ENCODE data around the gene MRPS21. TPM values are rescaled to one million over a fixed set of nuclear protein-coding genes. Genes with fewer than 3 reads are reported as not detected.

Gene MRPS21
- total RNA-seq, result 10 to 100 TPM; 19.6 to 29.1 (median 25.5) TPM
- polyA plus RNA-seq, result 10 to 100 TPM; 66.8 to 70.0 TPM

DNA sequence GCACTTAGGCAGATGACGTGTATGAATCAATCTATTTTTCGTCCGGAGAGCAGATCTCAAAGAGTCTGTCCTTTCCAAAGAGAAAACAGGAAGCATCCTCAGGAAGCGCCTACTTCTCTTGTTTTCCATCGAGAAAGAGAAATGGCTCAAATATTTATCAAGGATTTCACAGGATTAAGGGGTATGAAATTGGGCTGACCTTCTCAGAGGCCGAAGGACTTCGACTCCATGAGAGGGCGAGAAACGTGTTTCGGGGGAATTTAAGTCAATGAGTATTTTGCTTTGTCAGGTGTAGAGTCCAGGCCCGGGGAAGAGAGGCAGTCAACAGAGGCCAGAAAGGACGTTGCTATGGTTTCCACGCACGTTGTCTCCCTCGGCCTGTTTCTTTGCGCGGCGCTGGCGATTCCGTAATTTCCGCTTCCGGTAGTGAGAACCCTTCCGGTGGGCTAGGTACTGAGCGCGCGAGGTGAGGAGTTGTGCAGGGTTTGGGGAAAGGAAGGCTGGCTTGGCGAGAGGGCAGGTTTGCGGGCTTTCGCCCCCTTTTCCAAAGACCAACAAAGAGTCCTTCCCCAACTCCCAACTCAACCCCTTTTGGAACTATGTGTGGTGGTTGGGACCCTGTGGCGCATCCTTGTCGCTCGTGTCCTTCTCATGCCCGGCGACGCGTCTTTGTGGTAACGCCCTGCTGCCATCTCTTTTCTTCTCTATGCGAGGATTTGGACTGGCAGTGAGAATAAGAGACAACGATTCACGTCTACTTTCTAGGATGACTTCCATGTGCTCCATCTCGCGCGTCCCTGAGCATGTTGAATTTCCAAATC is at the start of gene MRPS21:
MRPS21 (plus strand) TSS at position 429 of the 821 bp plus-strand sequence. CDS start 506 bp downstream, outside the sequence.
- peak; percentile 84 to 93 (median 86) for DNase-seq
- no peaks in the 10 kb centered on the region for H3K36me3 ChIP-seq
- peak; percentile 99 to 100 (median 100) for ATAC-seq
- intact Hi-C loops (cut with DNase I), result no loop called here
- H3K4me1 ChIP-seq, result peaks cover 0 to 6% (median 0%) of the 10 kb centered on the region in 3 donors
- no peak for FAIRE-seq
- WGBS, 2 donors, result 8% methylated on average over 43 of the region's 43 CpGs
- H3K4me3 ChIP-seq, result peak within 1 kb of the TSS; percentile 31 to 67 (median 64)
- H3K27ac ChIP-seq, result peak within 1 kb of the TSS; percentile 4 to 57 (median 37)
- H3K27me3 ChIP-seq, result no peaks in the 10 kb centered on the region
- TF ChIP-seq, protein P1, sequence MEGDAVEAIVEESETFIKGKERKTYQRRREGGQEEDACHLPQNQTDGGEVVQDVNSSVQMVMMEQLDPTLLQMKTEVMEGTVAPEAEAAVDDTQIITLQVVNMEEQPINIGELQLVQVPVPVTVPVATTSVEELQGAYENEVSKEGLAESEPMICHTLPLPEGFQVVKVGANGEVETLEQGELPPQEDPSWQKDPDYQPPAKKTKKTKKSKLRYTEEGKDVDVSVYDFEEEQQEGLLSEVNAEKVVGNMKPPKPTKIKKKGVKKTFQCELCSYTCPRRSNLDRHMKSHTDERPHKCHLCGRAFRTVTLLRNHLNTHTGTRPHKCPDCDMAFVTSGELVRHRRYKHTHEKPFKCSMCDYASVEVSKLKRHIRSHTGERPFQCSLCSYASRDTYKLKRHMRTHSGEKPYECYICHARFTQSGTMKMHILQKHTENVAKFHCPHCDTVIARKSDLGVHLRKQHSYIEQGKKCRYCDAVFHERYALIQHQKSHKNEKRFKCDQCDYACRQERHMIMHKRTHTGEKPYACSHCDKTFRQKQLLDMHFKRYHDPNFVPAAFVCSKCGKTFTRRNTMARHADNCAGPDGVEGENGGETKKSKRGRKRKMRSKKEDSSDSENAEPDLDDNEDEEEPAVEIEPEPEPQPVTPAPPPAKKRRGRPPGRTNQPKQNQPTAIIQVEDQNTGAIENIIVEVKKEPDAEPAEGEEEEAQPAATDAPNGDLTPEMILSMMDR (IDR thresholded peaks at IDR 0.05), result no peak
- H3K9me3 ChIP-seq, result no peaks in the 10 kb centered on the region

DNA sequence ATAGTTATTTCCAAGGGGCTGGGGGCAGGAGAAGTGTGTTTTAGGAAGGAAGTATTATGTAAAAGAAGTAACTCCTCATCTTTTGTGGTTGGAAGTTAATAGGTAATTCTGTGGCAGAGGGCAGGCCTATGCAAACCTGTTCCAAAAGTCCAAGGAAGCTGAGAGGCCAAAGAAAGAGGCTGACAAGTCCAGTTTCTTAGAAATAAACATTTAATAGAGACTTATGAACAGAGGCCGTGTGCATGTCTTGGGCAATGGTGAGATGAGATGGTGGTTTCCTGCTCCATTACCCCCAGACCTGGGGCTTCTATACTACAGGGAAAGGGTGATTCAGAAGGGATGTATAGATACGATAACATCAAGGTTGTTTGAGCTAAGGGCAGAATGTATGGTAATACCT is 43.7 kb upstream of the MRPS21 start:
- TF ChIP-seq, protein P1 (IDR thresholded peaks at IDR 0.05), result no peak
- Histone ChIP-seq H3K27ac (no peak overlapping the region), H3K36me3 (no peaks in the 10 kb centered on the region), H3K4me3 (no peak overlapping the region), H3K9me3 (no peaks in the 10 kb centered on the region), H3K4me1 (no peaks in the 10 kb centered on the region), H3K27me3 (no peaks in the 10 kb centered on the region)
- no peak for FAIRE-seq
- DNase-seq, result no peak
- ATAC-seq, result no peak
- 64 to 83% methylated on average over 2 of the region's 2 CpGs for WGBS, 2 donors
- intact Hi-C loops (cut with DNase I), result no loop called here

GRCh38 chr1:150256198-150256553 is 37.5 kb upstream of the MRPS21 start:
- ATAC-seq (no peak), DNase-seq (no peak), FAIRE-seq (no peak)
- intact Hi-C loops (cut with DNase I), result no loop called here
- Histone ChIP-seq H3K36me3 (no peaks in the 10 kb centered on the region), H3K4me1 (peaks cover 0 to 8% (median 7%) of the 10 kb centered on the region in 3 donors), H3K27ac (peak overlapping the region in 1 of 4 donors; percentile 3), H3K27me3 (no peaks in the 10 kb centered on the region), H3K4me3 (peak overlapping the region in 1 of 4 donors; percentile 33), H3K9me3 (no peaks in the 10 kb centered on the region)
- WGBS, 2 donors, result 2 to 5% methylated on average over 1 of the region's 1 CpG
- TF ChIP-seq, protein P1 (IDR thresholded peaks at IDR 0.05), result no peak

GRCh38 chr1:150256554-150257341 is 36.9 kb upstream of the MRPS21 start:
- Histone ChIP-seq H3K27ac (no peak overlapping the region), H3K9me3 (no peaks in the 10 kb centered on the region), H3K4me1 (peaks cover 0 to 8% (median 7%) of the 10 kb centered on the region in 3 donors), H3K4me3 (no peak overlapping the region), H3K27me3 (no peaks in the 10 kb centered on the region), H3K36me3 (no peaks in the 10 kb centered on the region)
- 34 to 38% methylated on average over 13 to 14 of the region's 14 CpGs for WGBS, 2 donors
- TF ChIP-seq, protein P1 (IDR thresholded peaks at IDR 0.05), result no peak
- DNase-seq, result no peak
- no peak for ATAC-seq
- intact Hi-C loops (cut with DNase I), result no loop called here
- no peak for FAIRE-seq
